Muscle layer of colon (tissue), 2 donors: ENCODE measurements around the gene CHID1.

ENCODE experiments used
- H3K27ac ChIP-seq: one replicate; pipeline ENCODE4 v1.7.0; 2013; ENCODE audit warnings: low read depth, mild to moderate bottlenecking, low read length, moderate library complexity
- H3K27me3 ChIP-seq, 2 donors: one replicate each; pipeline ENCODE4 v1.7.0; 2013; ENCODE audit warnings: low read length in 2 of 2, mild to moderate bottlenecking in 2 of 2; ENCODE audit not compliant: insufficient read depth in 2 of 2, control insufficient read depth in 1 of 2
- H3K36me3 ChIP-seq: one replicate; pipeline ENCODE4 v1.7.0; 2013; ENCODE audit warnings: mild to moderate bottlenecking, low read length; ENCODE audit not compliant: insufficient read depth
- H3K4me1 ChIP-seq: one replicate; pipeline ENCODE4 v1.7.0; 2013; ENCODE audit warnings: mild to moderate bottlenecking, low read length; ENCODE audit not compliant: insufficient read depth
- H3K4me3 ChIP-seq, 2 donors: one replicate each; pipeline ENCODE4 v1.7.0; 2013; ENCODE audit warnings: low read length in 2 of 2, low read depth in 1 of 2, mild to moderate bottlenecking in 1 of 2, moderate library complexity in 1 of 2
- H3K9ac ChIP-seq: one replicate; pipeline ENCODE4 v1.7.0; 2013; ENCODE audit warnings: low read length
- H3K9me3 ChIP-seq: one replicate; pipeline ENCODE4 v1.7.0; 2013; ENCODE audit warnings: mild to moderate bottlenecking, low read length
- donor health status: abdominal sarcoma.
- donor health status: Adenocarcinoma of cecum.

Gene CHID1

GRCh38 chr11:893008-893654 lies 17.5 kb downstream of the CHID1 start:
- H3K27me3 ChIP-seq = no peaks in the 10 kb centered on the region
- no peak overlapping the region for H3K27ac ChIP-seq
- peaks cover 9% of the 10 kb centered on the region for H3K4me1 ChIP-seq
- H3K9me3 ChIP-seq = no peaks in the 10 kb centered on the region
- no peak overlapping the region for H3K9ac ChIP-seq
- no peaks in the 10 kb centered on the region for H3K36me3 ChIP-seq
- H3K4me3 ChIP-seq = no peak overlapping the region

- no peak overlapping the region for H3K27ac ChIP-seq
- H3K36me3 ChIP-seq = no peaks in the 10 kb centered on the region
- H3K27me3 ChIP-seq = no peaks in the 10 kb centered on the region
- H3K9me3 ChIP-seq = no peaks in the 10 kb centered on the region
- no peak overlapping the region for H3K9ac ChIP-seq
- H3K4me1 ChIP-seq = no peaks in the 10 kb centered on the region
- no peak overlapping the region for H3K4me3 ChIP-seq
Observed at GRCh38 chr11:890794-891540, 19.6 kb downstream of the CHID1 start.

DNA sequence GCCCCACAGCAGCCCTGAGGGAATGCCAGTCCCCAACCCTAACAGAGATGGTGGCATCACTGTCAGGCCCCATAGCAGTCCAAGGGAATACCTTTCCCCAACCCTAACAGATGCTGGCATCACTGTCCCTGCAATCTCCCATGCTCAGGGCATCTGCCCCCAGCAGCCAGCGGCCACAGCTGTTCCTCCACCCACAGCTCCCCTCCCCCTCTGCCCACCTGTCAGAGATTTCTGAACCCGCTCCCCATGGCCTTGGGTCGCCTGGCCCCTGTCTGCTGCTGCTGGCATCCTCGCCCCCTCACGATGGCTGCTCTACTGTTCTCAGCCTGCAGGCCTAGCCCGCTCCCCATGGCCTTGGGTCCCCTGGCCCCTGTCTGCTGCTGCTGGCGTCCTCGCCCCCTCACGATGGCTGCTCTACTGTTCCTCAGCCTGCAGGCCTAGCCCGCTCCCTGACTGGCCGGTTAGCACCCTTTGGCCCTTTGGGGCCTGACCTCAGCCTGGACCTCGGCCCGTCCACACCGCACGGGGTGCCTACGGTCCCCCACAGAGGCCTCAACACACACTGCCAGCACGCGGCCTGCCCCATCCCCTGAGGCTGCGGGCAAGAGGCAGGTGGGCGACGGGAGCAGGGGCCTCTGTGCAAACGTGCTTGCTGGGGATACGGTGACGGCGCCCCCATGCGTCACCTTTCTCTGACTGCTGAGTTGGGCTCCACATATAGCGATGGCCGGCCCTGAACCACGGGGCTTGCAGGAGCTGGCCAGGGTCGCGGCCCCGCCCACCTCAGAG lies 20.7 kb downstream of the CHID1 start:
- Histone ChIP-seq H3K36me3 (no peaks in the 10 kb centered on the region), H3K27ac (no peak overlapping the region), H3K9me3 (no peaks in the 10 kb centered on the region), H3K4me1 (no peaks in the 10 kb centered on the region), H3K9ac (no peak overlapping the region), H3K27me3 (no peaks in the 10 kb centered on the region), H3K4me3 (no peak overlapping the region)

DNA sequence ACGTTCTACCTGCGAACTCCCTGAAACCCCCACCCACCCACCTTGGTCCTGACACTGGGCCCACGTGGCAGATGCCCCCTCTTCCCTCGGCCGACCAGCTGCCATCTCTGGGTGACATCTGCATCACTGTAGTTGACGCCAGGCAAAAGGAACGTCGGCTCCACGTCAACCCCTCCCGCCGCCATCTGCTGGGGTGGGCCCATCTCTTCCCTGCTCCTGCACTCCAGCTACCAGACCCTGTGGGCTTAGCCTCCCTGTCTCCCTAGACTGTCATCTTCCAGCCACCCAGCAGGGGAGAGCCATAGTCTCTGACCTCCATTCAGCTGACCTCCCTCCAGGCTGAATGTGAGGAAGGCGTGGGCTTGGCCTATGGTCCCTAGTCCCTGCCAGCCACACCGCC lies 21.4 kb downstream of the CHID1 start:
- H3K4me3 ChIP-seq = no peak overlapping the region
- no peaks in the 10 kb centered on the region for H3K9me3 ChIP-seq
- H3K4me1 ChIP-seq = no peaks in the 10 kb centered on the region
- no peaks in the 10 kb centered on the region for H3K27me3 ChIP-seq
- H3K9ac ChIP-seq = no peak overlapping the region
- H3K27ac ChIP-seq = no peak overlapping the region
- no peaks in the 10 kb centered on the region for H3K36me3 ChIP-seq

- Histone ChIP-seq H3K27me3 (no peaks in the 10 kb centered on the region), H3K36me3 (no peaks in the 10 kb centered on the region), H3K27ac (no peak overlapping the region), H3K9me3 (no peaks in the 10 kb centered on the region), H3K4me3 (no peak overlapping the region), H3K4me1 (no peaks in the 10 kb centered on the region), H3K9ac (no peak overlapping the region)
Observed at GRCh38 chr11:888310-889212, 22.0 kb downstream of the CHID1 start.

DNA sequence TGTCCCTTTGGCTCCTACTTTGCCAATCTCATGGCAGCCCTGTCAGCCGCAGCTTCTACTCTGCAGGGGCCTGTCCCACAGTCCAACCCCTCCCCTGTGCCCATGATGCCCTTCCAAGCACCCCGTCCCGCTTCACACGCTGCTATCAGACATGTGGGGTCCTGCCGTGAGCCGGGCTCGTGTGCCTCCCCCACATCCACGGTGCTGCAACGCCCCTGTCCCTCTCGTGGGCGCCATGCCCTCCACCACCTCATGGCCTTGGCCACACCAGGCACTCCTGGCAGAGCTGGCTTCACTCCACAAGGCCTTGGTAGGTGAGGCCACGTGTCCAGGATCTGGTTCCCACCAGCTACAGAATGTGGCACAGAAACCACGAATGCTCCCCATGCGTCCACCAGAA lies 23.0 kb downstream of the CHID1 start:
- no peaks in the 10 kb centered on the region for H3K27me3 ChIP-seq
- H3K4me3 ChIP-seq = no peak overlapping the region
- no peak overlapping the region for H3K27ac ChIP-seq
- H3K4me1 ChIP-seq = no peaks in the 10 kb centered on the region
- no peak overlapping the region for H3K9ac ChIP-seq
- no peaks in the 10 kb centered on the region for H3K36me3 ChIP-seq
- H3K9me3 ChIP-seq = no peaks in the 10 kb centered on the region

- Histone ChIP-seq H3K27ac (no peak overlapping the region), H3K36me3 (no peaks in the 10 kb centered on the region), H3K4me1 (no peaks in the 10 kb centered on the region), H3K27me3 (no peaks in the 10 kb centered on the region), H3K9me3 (no peaks in the 10 kb centered on the region), H3K9ac (no peak overlapping the region), H3K4me3 (no peak overlapping the region)
Observed at GRCh38 chr11:886568-886967, 24.0 kb downstream of the CHID1 start.

DNA sequence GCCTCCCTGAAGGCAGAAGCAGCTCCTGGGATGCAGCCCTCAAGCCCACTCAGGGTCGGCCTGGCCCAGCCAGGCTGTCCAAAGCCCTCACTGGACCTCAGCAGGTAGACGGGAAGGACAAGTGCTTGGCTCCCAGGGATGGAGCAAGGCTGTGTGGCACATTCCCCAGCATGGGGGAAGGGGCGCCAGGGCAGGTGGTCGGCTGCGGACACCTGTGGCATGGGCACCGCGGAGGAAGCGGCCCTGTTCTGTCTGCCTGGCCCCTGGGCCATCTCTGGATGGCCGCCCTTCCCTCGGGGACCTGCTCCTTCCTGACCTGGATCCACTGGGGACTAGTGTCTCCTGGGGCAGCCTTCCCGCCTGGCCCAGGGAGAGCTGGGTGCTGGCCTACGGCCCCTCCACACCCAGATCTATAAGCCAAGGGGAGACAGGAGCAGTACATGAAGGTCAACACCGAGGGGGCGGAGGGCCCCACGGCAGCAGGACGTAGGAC lies 26.0 kb downstream of the CHID1 start:
- no peaks in the 10 kb centered on the region for H3K27me3 ChIP-seq
- H3K4me1 ChIP-seq = no peaks in the 10 kb centered on the region
- H3K9me3 ChIP-seq = no peaks in the 10 kb centered on the region
- no peak overlapping the region for H3K9ac ChIP-seq
- no peak overlapping the region for H3K27ac ChIP-seq
- no peaks in the 10 kb centered on the region for H3K36me3 ChIP-seq
- no peak overlapping the region for H3K4me3 ChIP-seq

GRCh38 chr11:883527-883926 lies 27.1 kb downstream of the CHID1 start:
- no peak overlapping the region for H3K27ac ChIP-seq
- H3K27me3 ChIP-seq = no peaks in the 10 kb centered on the region
- H3K9ac ChIP-seq = no peak overlapping the region
- no peak overlapping the region for H3K4me3 ChIP-seq
- no peaks in the 10 kb centered on the region for H3K4me1 ChIP-seq
- H3K9me3 ChIP-seq = no peaks in the 10 kb centered on the region
- H3K36me3 ChIP-seq = no peaks in the 10 kb centered on the region

DNA sequence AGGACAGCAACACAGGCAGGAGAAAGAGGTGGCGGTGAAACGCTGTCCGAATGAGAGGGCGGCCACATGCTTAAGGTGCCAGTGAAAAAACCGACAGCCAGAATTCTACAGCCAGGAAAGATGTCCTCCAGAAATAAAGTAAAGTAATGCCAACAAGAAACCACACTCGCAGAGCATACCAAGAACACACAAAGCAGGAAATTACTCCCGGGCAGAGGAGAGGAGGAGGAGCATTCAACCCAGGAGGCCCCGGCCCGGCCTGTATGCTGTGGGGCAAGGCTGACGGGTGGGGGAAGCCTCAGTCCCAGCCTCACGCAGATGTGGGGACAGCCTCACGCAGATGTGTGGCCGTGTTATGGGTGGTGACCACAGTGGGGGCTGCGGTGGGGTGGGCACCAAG lies 28.0 kb downstream of the CHID1 start:
- H3K4me3 ChIP-seq = no peak overlapping the region
- H3K36me3 ChIP-seq = no peaks in the 10 kb centered on the region
- H3K27me3 ChIP-seq = no peaks in the 10 kb centered on the region
- no peaks in the 10 kb centered on the region for H3K9me3 ChIP-seq
- no peak overlapping the region for H3K27ac ChIP-seq
- no peaks in the 10 kb centered on the region for H3K4me1 ChIP-seq
- H3K9ac ChIP-seq = no peak overlapping the region

- Histone ChIP-seq H3K27me3 (no peaks in the 10 kb centered on the region), H3K9me3 (no peaks in the 10 kb centered on the region), H3K27ac (no peak overlapping the region), H3K9ac (no peak overlapping the region), H3K4me3 (no peak overlapping the region), H3K4me1 (peaks cover 4% of the 10 kb centered on the region), H3K36me3 (no peaks in the 10 kb centered on the region)
Observed at GRCh38 chr11:880447-880846, 30.2 kb downstream of the CHID1 start.
